A549 treated with AZD2906 at 1 μM for 4 hours (cell line): ENCODE data around the gene ADSL. TPM values are rescaled to one million over a fixed set of nuclear protein-coding genes. Genes with fewer than 3 reads are reported as not detected.

ENCODE experiments used
- total RNA-seq: library from RNA; stranded (reverse); fragments of 200-300 nt; extraction: Qiagen RNA extraction; gene quantifications from 5 replicates; pipeline ENCODE4 v1.2.3, GENCODE V29; 2022

ADSL gene
- total RNA-seq: 91.8 to 103 TPM (median 93.8 TPM) in 5 replicates

DNA sequence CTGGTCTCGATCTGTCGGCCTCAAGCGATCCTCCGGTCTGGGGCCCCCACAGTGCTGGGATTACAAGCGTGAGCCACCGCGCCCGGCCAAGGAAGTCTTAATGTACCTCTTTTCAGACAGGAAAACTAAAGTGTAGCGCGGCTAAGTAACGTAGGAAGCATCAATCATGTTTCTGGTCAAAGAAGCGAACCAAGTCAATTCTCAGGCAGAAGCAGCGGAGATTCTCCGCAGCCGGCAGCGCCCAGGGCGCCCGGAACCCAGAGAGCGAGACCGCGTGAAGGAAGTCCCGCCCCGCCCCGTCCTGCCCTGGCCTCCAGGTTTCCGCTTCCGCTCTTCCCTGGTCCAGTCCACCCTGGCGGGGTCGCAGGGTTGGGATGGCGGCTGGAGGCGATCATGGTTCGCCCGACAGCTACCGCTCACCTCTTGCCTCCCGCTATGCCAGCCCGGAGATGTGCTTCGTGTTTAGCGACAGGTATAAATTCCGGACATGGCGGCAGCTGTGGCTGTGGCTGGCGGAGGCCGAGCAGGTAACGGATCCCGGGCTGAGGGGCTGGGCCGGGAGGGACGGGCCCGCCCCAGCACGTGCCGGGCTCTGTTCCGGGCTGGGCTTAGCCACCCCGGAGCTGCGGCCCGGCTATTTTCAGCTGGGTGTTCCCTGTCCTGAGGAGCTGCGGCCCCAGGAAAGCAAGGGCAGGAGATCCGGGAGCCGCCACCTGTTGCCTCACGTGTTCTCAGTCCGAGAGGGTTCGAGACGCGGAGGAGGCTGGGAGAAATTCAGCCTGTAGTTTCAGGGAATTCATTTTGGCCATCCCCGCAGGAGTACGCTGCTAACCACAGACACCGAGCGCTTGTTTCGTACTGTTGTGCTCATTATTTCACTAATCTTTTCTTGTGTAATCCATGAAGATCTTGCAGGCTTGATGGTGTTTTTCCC is at the start of gene ADSL:
Gene ADSL (plus strand): TSS at position 316 of the 934 bp plus-strand sequence. CDS start 59 bp downstream, at position 375.

Other genes starting within 250 kb of the ADSL start
- gene TNRC6B, start 168.6 kb upstream of the ADSL start, total RNA-seq: 4.7 to 5.9 TPM (median 5.2 TPM) in 5 replicates
- gene SGSM3, start 24.1 kb downstream of the ADSL start, total RNA-seq: 14.1 to 20.2 TPM (median 15.9 TPM) in 5 replicates